ENCODE results near the gene HBEGF. TPM values are rescaled to one million over a fixed set of nuclear protein-coding genes. Genes with fewer than 3 reads are reported as not detected.
"Not testable (repeated sequence)": the region's sequence is repeated elsewhere in the genome, so short reads cannot be mapped to it uniquely, and the experiment has no call there.

Gene HBEGF
- total and polyA plus RNA-seq, 10 of the 15 experiments (the other 5 are each of a cell fraction or from before 2014, with no cell fraction given) = 0.87 to 3.1 (median 2.1) TPM

DNA sequence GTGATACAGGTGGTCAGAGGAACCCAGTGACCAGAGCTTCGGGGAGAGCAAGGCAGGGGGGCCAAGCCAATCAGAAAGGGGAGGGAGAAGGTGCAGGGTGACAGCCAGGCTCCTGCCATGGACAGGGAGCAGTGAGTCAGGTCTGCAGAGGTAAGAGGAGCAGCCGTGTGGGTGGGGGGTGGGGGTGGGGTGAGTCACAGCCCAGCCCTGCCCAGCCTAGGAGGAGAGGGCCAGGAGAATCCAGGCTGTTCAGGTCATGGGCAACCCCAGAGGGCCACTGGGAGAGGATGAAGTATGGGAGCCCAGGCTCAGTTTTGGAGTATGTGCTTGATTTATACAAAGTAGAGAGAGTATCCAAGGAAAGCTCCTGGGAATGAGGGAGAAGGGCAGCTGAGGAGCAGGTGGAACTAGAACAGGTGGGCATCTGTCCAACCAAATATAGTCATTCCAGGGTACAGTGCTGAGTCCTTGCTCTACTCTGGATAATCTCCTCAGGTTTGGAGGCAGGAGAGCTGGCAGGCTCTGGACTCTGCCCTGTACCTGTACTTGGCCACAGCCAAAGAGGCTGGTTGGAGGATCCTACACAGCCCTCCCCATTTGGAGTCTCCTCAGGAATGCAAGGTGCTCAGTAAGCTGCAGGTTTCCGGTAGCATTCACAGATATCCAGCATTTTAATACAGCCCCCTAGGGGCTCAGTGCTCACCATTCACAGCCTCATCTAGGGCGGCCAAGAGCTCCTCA, 1.6 kb downstream of the HBEGF start:
- no peaks in the 10 kb centered on the region for H4K20me1 ChIP-seq (ENCODE audit: control insufficient read depth, insufficient read depth)
- H3K27ac ChIP-seq (ENCODE audit: control insufficient read depth, insufficient read depth) = no peak overlapping the region
- 0 out of 2 replicates have a peak overlapping the region, but pooled peaks have one; percentile 10 for H3K4me2 ChIP-seq (ENCODE audit: control insufficient read depth, insufficient read depth)
- H3K4me3 ChIP-seq = no peak overlapping the region
- ChIA-PET SMC1A (ENCODE audit: uncharacterized antibody, unreplicated experiment) (interaction anchor here (1.0 to 12.2 kb wide), 12 partner anchors 10 to 374 kb away, joined by 3 to 345 read pairs (median 3); no protein-coding TSS in a partner anchor), POLR2A (interaction anchor here (0.5 to 1.9 kb wide), 4 partner anchors 9 to 100 kb away, joined by 3 to 8 read pairs (median 7); no protein-coding TSS in a partner anchor), CTCF (interaction anchor here (0.8 to 16.9 kb wide), 14 partner anchors 11 to 376 kb away, joined by 3 to 774 read pairs (median 5); partner anchors contain the start of gene PFDN1), RAD21 (ENCODE audit: unreplicated experiment) (interaction anchor here (0.9 to 9.2 kb wide), 6 partner anchors 15 to 105 kb away, joined by 3 to 131 read pairs (median 6); no protein-coding TSS in a partner anchor)
- H3K9me3 ChIP-seq (replicated peaks; ENCODE audit: control insufficient read depth, insufficient read depth, low read length) = no peaks in the 10 kb centered on the region
- peaks cover 40% of the 10 kb centered on the region for H3K4me1 ChIP-seq (ENCODE audit: control insufficient read depth, insufficient read depth, low read length)
- FAIRE-seq = no peak
- H3K36me3 ChIP-seq (ENCODE audit: control insufficient read depth in 2 of 2, insufficient read depth in 2 of 2, low read length in 1 of 2) = no peaks in the 10 kb centered on the region
- H3K9ac ChIP-seq (ENCODE audit: control insufficient read depth, insufficient read depth, low read length) = no peak overlapping the region
- 51% methylated on average over 4 of the region's 4 CpGs for WGBS (ENCODE audit: insufficient coverage, insufficient replicate concordance, low lambda C conversion rate, missing lambda C conversion rate)
- in situ Hi-C loops (cut with MboI) = no loop called here
- H3K79me2 ChIP-seq (ENCODE audit: control insufficient read depth, insufficient read depth, low read length) = peaks cover 3% of the 10 kb centered on the region
- BruUV-seq (replicated peaks) = TSS peak; percentile 49
- no peak for ATAC-seq
- H3K27me3 ChIP-seq (replicated peaks in 1 of 2; ENCODE audit: control insufficient read depth in 2 of 2, insufficient read depth in 2 of 2, low read length in 1 of 2) = no peaks in the 10 kb centered on the region; a peak in 1 of 4 replicates
- intact Hi-C loops (cut with micrococcal nuclease; ENCODE audit: unreplicated experiment) = loop anchor here (5.0 kb wide), 1 partner anchor 43 kb away; the partner anchor contains the start of gene PFDN1
- TF ChIP-seq MYC (IDR thresholded peaks at IDR 0.05; ENCODE audit: insufficient read depth, insufficient read length, insufficient replicate concordance, low read length, severe bottlenecking) (no peak), STAT3 (IDR thresholded peaks at IDR 0.05; ENCODE audit: low read depth, low read length) (no peak), SIX5 (IDR thresholded peaks at IDR 0.05; ENCODE audit: low read depth, low read length, severe bottlenecking) (no peak), ZNF207 (IDR thresholded peaks at IDR 0.05; ENCODE audit: borderline replicate concordance) (no peak), GATAD2B (conservative IDR thresholded peaks at IDR 0.05; ENCODE audit: low read depth) (no peak), ESRRA (IDR thresholded peaks at IDR 0.05; ENCODE audit: low read length) (no peak), FOXM1 (IDR thresholded peaks at IDR 0.05; ENCODE audit: low read depth, low read length) (no peak)
- TF ChIP-seq, protein P1, sequence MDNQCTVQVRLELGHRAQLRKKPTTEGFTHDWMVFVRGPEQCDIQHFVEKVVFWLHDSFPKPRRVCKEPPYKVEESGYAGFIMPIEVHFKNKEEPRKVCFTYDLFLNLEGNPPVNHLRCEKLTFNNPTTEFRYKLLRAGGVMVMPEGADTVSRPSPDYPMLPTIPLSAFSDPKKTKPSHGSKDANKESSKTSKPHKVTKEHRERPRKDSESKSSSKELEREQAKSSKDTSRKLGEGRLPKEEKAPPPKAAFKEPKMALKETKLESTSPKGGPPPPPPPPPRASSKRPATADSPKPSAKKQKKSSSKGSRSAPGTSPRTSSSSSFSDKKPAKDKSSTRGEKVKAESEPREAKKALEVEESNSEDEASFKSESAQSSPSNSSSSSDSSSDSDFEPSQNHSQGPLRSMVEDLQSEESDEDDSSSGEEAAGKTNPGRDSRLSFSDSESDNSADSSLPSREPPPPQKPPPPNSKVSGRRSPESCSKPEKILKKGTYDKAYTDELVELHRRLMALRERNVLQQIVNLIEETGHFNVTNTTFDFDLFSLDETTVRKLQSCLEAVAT (IDR thresholded peaks at IDR 0.05) = no peak
- TF ChIP-seq, protein P2, sequence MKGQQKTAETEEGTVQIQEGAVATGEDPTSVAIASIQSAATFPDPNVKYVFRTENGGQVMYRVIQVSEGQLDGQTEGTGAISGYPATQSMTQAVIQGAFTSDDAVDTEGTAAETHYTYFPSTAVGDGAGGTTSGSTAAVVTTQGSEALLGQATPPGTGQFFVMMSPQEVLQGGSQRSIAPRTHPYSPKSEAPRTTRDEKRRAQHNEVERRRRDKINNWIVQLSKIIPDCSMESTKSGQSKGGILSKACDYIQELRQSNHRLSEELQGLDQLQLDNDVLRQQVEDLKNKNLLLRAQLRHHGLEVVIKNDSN (IDR thresholded peaks at IDR 0.05; ENCODE audit: borderline replicate concordance, extremely low read length, insufficient read depth, low read depth, low read length) = no peak
- no peak for DNase-seq (ENCODE audit: low read depth, low spot score)
- no peak overlapping the region for H2AFZ ChIP-seq (ENCODE audit: control insufficient read depth, low read depth, low read length)

DNA sequence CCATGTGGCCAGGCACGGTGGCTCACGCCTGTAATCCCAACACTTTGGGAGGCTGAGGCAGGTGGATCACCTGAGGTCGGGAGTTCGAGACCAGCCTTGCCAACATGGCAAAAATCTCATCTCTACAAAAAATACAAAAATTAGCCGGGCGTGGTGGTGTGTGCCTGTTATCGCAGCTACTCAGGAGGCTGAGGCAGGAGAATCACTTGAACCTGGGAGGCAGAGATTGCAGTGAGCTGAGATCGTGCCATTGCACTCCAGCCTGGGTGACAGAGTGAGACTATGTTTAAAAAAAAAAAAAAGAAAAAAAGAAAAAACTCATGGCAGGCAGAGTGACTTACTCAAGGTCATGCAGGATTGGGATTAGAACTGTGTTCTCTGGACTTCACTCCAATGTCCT, 2.6 kb downstream of the HBEGF start:
- H3K4me3 ChIP-seq; intact Hi-C loops (cut with micrococcal nuclease; ENCODE audit: unreplicated experiment); POLR2A ChIA-PET; H3K4me2 ChIP-seq (ENCODE audit: control insufficient read depth, insufficient read depth); H3K9ac ChIP-seq (ENCODE audit: control insufficient read depth, insufficient read depth, low read length); H3K27ac ChIP-seq (ENCODE audit: control insufficient read depth, insufficient read depth); H3K27me3 ChIP-seq (replicated peaks in 1 of 2; ENCODE audit: control insufficient read depth in 2 of 2, insufficient read depth in 2 of 2, low read length in 1 of 2); H3K79me2 ChIP-seq (ENCODE audit: control insufficient read depth, insufficient read depth, low read length); ATAC-seq; H3K9me3 ChIP-seq (replicated peaks; ENCODE audit: control insufficient read depth, insufficient read depth, low read length); H4K20me1 ChIP-seq (ENCODE audit: control insufficient read depth, insufficient read depth); FAIRE-seq; DNase-seq (ENCODE audit: low read depth, low spot score); in situ Hi-C loops (cut with MboI); H2AFZ ChIP-seq (ENCODE audit: control insufficient read depth, low read depth, low read length); H3K36me3 ChIP-seq (ENCODE audit: control insufficient read depth in 2 of 2, insufficient read depth in 2 of 2, low read length in 1 of 2): not testable (repeated sequence)
- CTCF ChIA-PET = interaction anchor here (0.6 to 16.9 kb wide), 8 partner anchors 8 to 377 kb away, joined by 3 to 774 read pairs (median 4); no protein-coding TSS in a partner anchor
- TSS peak; percentile 48 for BruUV-seq (replicated peaks)
- 94% methylated on average over 8 of the region's 8 CpGs for WGBS (ENCODE audit: insufficient coverage, insufficient replicate concordance, low lambda C conversion rate, missing lambda C conversion rate)
- H3K4me1 ChIP-seq (ENCODE audit: control insufficient read depth, insufficient read depth, low read length) = peaks cover 42% of the 10 kb centered on the region
- RAD21 ChIA-PET (ENCODE audit: unreplicated experiment) = interaction anchor here (9.2 kb wide), 1 partner anchor 98 kb away, joined by 131 read pairs; no protein-coding TSS in a partner anchor
- SMC1A ChIA-PET (ENCODE audit: uncharacterized antibody, unreplicated experiment) = interaction anchor here (0.9 to 2.0 kb wide), 4 partner anchors 8 to 103 kb away, joined by 4 to 6 read pairs (median 5); no protein-coding TSS in a partner anchor

Data from GM12878 (cell line).